Activated CD8-positive, alpha-beta memory T cell treated with anti-CD3 and anti-CD28 coated beads, Interleukin-2, amount 50 U/mL, for 1 hour (primary cell): ENCODE measurements around the gene TRIP13.
A peak's percentile ranks its signal among the peaks of the same experiment; 100 is the strongest.

Source experiments
- DNase-seq: peaks from one replicate; pipeline ENCODE4 v3.0.0-alpha.2; 2020; ENCODE audit errors: extremely low read depth

The TRIP13 gene

DNA sequence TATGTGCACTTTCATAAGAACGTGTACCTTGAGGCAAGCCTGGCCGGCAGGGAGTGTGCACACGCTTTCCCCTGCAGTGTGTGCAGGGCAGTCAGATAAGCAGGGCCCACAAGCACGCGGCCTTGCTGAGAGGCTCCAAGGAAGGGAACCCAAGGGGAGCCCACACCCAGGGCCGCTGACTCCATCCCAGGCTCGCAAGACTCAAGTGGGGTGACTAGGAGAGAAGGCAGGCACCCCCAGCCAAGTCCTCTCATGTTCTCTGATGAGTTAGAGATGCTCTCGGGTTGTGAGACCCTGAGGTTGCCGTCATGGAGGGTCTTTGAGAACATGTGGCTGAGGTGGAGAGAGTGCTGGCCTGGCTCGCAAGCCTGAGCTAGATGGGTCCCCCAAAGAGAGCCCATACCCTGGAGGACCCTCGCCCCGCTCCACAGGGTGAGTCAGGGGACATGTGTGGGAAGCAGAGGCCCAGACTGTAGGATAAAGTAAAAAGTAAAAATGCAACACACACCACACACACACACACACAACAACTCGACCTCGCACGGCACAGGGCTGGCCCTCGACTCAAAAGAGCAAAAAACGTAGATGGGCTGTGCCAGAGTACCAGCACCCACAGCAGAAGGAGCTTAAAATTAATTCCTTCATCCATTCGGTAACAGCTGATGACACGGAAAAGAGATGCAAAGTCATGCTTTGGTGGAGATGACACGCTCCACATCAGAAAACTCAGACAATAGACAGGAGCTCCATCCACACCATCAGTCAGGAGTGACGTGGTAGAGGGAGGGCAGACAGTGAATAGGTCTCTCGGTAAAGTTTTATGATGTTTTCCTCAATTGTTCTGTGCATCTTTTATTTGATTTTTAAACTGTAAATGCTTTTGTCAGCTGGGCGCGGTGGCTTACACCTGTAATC, 61.1 kb downstream of the TRIP13 start:
- no peak for DNase-seq

DNA sequence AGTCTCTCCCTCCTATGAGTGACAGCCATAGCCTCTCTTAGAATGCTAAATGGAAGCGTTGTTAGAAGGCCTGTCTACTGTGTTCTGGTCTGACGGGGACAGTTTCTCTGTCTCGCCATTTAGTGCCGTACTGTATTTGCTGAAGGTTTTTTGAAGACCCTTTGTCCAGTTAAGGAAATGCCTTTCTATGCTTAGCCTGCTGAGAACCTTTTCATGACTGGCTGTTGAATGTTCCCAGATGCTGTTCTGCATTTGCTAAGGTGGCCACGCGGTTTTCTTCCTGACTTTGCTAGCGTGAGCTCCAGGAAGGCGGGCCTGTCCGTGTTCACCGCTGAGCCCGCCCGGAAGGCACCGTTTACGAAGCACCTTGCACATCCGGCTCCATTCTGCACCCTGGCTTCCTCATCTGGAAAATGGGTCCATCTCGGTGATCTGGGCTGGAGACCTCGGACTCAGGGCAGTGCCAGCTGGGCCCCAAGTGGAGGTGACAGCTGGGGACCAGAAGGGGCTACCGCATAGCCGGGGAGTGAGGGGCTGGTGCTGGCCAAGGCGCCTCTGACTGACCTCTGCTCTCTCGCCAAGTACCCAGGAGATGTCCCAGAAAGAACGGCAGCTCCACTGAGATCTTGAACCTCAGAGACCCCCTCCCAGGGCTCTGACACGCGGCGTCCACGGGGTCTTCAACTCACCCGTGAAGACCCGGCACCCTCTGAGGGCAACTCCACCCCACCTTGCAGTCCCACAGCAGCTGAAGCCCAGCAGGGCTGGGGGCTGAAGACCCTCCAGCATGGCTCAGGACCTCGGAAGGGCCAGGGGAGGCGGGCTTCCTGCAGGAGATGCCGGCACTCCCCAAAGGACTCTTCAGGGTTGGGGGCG, 63.4 kb downstream of the TRIP13 start:
- DNase-seq: no peak

DNA sequence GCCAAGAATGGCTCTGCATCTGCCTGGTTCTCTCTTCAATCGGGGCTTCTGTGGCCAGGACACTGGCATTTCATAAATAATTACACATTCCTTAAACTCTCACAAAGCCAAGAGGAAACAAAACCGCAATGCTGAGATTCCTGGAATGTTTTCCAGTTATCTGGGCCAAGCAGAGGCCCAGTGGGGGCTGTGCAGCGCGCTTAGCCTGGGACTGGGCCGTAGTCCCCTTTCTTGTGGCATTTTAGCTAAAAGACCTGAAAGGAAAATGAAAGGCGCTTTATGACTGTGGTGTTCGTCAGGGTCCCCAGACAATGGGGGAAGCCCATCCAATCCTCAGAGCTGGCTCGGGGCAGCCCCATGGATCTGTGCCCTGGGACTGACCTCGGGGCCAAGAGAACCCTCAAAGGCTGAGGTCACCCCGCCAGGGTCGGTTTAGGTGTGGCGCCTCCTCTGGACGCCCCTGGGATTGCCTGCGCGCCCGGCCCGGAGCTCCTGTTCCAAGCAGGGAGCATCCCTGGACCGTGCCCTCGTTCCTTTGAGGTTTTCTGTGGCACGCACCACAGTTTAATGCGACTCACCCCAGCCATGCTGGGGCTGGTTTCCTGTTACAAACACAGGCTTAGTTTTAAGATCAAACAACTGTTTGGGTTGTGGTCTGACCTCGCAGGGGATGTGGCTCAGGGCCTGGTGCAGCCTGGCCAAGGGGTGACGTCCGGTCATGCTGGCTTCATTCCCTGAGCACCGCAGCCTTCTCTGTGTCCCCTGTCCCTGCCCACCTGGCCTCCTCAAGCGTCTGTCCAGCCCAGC, 64.5 kb downstream of the TRIP13 start:
- DNase-seq: no peak

DNA sequence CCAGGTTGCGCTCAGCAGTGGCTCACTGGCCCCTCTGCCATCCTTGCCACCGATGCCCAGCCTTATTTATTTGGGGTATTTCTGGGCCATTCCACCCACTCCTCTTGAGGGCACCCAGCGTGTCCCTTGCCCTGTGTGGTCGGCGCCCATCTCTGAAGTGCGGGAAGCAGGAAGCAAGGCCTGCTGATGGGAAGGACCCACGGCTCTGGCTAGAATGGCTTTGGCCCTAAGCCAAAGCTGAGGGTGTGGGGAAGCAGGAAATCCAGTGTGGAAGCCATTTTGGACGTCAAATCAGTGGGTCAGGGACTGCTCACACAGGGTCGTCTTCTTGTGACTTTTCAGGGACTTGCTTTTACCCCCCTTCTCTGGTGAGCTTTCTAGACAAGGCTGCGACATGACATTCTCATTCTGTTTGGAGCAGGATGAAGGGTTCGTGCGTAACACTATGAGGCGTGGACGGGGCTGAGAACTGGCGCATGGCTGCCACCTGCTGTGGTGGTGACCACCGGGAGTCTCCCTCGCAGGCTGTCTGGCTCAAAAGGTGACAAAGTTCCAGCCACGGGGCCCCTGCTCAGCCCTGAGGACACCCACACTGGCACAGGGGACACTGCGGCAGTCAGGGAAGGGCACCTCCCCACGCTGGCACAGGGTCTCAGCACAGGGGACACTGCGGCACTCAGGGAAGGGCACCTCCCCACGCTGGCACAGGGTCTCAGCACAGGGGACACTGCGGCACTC, 65.2 kb downstream of the TRIP13 start:
- no peak for DNase-seq

DNA sequence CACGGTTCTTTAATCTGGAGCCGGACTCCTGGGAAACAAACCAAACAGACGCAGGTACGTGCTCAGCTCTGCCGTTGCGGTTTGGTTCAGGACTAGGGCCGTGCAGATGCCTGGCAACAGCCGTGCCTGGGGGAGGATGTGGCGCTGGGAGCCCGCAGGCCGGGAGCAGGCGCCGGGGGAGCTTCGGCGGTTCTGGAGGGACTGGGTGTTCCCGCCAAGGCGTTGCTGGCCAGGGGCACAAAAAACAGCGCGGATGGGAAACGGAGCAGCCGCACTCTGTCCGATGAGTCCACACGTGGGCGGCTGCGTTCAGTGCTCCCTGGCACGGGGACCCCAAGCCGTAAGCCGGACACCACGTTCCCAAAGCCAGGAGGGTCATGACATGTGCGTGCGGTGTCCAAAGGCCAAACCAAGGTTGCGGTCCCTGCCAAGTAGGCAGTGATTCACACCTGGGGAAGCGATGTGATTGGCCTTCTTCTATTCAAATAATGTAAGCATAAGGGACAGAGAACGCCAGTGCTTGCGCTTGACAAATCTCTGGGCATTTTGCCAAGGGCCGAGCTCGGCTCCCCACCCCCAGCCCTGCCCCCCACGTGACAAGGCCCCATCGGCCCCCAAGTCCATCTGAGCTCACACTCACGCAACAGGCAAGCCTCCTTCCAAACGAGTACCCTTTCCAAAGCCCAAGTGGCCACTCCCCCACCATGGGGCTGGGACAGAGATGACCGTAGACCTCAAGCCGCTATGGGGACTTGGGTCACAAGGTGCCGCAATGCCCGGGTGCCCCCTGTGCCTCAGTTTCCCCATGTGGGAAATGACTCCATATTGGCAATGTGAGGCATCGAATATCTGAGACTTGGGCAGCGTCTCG, 66.3 kb downstream of the TRIP13 start:
- no peak for DNase-seq

DNA sequence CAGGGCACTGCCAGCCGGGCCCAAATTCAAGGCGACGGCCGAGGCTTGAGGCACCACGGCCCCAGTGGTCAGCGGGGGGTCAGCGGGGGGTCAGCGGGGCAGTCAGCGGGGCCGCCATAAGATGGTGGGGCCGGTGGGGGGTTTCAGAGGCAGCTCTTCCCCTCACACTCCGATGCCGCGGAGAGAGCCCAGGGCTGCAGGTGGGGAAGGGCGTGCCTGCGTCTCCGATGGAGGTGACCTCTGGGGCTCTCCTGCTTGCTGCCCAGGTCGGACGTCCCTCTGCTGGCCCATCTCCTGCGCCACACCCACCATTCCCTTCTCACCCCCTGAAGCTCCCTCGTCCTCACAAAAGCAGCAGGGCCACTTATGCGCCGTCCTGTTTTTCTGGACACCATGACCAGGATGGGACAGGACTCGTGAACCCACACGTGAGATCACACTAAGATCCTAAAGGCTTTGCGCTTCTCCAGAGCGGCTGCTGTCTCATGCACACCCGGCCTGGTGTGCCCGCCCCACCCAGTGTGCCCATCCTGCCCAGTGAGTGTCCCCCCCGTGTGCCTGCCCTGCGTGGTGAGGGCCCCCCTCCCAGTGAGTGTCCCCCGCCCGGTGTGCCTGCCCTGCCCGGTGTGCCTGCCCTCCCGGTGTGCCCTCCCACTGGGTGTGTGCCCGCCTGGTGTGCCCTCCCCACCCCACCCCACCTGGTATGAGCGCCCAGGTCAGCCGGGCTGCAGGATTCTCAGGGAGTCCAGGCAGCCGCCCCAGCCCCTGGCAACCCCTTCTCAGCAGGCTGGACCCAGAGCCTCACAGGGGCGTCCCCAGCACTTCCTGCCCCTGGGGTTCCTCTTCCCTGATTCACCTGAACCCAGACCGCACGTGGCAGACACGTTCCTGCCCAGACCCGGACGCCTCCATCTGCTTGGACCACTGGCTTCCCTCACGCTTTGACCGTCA, 67.2 kb downstream of the TRIP13 start:
- no peak for DNase-seq

DNA sequence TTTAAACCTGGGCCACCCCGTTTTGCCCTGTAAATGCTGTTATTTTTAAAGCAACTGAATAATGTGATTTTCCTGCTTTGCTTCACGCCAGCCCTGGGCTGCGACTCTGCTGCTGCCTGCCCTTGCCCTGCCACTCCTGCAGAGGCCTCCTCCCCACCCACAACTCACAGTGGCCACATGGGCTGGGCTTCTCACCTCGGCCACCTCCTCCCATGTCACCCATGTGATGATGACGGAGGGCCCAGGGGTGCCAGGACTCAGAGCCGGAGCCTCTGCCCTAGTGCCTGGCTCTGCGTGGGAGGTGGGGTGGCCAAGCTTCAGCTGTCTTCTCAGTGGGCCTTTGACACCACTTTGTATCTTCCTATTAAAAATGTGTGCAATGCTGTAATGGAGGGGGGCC, 67.9 kb downstream of the TRIP13 start:
- DNase-seq: no peak

DNA sequence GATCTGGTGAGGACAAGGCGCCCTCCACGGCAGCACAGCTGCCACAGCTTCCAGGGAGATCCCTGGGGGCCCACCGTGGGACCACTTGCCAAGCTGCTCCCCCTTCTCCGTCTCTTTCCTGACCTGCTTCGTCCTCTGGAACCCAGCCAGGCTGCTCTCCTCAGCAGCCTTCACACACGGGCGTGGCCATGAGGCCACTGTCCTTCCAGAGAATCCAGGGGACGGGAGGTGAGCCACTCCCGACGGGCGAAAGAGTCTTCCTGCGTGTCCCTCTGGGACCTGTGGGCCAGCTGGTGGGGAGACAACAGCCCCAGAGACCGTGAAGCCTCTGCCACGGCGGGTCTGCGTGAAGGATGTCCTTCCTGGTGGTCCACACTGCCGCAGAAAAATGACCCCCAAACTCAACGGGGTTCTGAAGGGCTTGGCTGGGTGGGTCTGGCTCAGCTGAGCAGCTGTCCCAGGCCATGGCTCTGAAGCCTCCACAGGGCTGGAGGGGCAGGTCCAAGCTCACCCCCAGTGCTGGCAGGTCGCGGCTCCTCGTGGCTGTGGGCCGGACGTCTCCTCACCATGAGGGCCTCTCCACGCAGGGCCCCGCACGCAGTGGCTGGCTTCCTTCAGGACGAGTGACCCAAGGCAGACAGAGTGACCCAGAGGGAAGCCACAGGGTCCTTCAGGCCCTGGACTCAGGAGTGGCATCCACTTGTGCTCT, 68.5 kb downstream of the TRIP13 start:
- no peak for DNase-seq

DNA sequence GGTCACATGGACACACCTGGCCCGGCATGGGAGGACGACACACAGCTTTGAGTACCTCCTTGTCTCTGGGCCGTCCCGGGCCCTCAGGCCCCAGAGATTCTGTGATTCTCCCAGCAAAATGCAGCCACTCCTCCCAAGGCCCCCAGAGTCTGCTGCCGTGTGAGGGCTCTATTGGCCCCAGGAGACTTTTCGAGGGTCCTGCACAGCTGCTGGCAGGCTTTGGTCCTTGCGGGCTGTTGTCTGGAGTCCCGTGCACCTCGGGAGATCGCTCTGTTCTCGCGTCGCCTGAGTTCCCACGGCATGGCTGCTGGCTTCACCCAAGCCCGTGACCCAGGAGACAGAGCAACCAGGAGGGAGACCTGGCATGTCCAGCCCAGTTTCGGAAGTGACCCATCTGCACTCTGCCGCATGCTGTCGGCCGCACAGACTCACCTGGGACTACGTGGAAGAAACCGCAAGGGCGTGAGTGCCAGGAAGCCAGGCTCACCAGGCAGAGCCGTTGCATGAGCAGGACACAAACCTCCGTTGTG, 69.1 kb downstream of the TRIP13 start:
- DNase-seq: no peak

DNA sequence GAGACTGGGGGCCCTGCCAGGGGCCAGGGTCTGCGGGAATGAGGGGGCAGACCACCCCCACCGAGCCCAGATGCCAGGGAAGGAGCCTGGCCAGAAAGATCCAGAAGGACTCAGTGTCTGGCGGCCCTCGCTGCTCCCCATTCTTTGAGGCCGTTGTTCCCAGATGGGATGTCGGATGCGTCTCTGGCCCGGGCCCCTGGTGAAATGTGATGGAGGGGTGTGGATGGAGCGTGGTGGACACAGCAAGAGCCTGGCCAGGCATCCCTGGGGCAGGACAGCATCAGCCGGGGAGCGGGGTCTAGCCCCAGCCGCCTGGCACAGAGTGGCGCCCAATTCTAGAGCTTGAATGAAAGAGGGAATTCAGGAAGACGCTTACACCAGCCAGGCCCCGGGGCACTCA, 69.7 kb downstream of the TRIP13 start:
- DNase-seq: no peak

DNA sequence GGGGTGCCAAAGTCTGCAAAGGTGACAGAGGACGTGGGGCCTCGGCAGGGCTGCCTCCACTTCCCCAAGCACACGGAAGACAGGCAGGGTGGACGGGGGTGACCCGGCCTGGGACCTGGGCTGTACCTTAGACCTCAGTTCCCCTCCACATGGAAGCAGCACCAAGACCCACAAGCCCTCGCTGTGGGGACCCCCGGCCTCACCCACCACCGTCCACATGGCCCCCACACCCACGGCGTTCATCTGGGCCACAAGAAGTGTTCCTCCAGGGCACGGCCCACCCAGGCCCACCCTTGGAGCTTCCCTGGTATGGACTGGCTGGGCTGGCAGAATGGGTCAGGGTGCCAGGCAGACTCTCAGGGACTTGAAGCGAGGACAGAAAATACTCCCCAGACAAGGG, 70.1 kb downstream of the TRIP13 start:
- DNase-seq: no peak

DNA sequence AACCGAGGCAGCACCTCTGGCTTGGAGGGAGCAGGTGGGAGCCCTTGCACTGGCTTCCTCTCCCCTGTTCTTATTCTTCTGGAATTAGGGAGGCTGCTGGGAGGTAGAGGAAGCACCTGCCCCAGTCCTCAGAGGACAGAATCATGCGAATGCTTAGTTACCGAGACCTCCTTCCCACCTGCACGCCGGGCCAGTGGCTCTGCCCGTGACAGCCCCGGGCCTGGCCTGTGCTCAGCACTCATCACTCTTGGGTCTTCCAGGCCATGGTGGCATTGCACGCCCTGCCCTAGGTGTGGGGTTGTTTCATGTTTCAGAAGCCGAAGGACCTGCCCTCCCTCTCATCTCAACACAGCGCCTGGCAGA, 70.6 kb downstream of the TRIP13 start:
- DNase-seq: no peak

DNA sequence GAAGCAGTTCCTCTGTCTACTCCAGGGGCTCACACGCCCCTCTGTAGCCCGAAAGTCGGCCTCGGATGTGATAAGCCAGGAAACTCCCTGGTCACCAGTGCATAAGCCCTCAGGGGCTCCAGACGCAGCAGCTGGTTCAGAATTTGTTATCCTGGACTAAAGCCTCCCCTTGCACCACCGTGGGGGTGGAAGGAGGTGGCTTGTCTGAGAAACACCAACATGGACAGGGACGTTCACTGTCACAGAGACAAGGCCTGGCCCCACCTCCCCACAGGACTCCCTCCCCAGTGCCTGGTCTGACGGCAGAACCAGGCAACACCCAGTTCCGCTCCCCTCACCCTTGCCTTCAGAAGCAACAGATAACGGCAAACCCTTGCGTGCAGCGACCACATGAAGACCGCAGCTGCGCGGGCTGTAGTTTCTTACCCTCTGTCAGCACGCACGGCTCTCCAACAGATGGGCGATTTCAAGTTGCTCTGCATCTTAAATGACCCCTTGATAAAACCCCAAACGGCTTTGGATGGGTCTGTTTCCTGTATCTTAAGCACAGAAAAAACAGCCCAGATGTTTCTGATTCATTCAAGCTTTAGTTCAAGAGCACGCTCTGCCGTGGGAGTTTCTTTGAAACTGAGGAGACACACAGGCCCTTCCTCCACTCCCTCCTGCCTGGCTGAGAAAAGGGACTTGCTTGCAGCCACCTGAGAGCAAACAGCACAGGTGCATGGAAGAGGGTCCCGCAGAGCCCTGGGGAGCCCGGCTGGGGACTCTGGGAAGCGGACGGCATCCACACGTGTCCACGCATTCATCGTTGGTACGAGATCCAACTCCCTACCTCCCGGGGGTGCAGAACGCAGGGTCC, 71.2 kb downstream of the TRIP13 start:
- DNase-seq: peak; percentile 20

DNA sequence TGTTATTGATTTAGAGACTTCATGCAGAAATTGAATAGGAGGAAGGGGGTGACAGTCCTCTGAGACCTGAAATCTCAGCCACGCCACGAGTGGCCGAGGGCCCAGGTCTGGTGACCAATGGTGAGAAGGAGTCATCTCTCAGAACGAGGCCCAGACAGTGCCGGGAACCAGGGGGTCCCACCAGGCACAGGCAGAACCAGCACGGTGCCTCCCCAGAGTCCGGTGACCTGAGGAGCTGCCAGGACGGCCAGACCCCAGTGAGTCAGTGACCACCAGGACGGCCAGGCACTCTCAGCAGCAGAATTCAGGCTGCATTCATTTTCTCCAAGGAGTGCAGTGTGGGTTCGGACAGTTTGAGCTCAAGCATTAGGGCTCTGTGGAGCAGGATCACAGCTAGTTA, 72.1 kb downstream of the TRIP13 start:
- no peak for DNase-seq

DNA sequence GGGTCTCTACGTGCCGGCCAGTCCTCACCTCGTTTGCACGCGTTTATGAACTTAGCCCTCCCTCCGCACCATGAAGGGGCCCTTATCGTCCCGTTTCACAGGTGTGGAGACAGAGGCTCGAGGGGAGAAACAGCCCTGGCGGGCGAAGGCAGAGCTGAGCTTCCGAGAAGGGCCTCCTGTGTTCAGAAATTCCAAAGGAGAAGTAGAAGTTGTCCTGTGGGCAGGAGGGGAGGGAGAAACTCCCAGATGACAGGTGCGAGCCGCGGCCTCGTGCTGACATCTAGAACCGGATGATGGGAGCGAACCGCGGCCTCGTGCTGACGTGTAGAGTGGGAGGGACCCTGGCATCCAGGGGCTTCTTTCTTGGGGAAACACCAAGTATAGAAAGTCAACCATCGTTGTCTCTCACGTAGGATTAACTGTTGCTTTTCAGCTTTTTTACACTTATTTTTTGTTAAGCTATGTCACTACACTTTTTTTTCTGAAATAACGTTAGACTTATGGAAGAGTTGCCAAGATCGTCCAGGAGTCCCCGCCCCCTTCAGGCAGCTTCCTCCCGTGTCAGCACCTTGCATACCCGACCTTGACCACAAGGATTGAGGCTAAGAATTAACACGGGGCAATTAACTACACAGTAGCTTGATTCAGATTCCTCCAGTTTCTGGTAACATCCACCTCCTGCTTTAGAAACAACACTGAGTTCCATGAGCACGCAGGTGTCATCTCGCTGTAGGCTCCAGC, 73.1 kb downstream of the TRIP13 start:
- DNase-seq: no peak

DNA sequence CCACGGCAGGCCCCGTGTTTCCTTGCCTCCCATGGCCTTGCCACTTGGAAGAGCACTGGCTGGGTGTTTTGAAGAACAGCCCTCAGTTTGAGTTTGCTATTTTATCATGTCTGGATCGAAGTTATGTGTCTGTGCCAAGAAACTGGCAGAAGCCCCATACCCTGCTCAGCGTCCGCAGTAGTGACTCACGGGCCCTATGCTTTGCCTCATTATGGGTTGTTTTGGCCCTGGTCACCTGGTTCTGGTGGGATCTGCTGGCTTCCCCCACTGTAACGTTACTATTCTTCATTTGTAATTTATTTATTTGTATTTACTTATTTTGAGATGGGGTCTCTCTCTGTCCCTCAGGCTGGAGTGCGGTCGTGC, 73.6 kb downstream of the TRIP13 start:
- no peak for DNase-seq

DNA sequence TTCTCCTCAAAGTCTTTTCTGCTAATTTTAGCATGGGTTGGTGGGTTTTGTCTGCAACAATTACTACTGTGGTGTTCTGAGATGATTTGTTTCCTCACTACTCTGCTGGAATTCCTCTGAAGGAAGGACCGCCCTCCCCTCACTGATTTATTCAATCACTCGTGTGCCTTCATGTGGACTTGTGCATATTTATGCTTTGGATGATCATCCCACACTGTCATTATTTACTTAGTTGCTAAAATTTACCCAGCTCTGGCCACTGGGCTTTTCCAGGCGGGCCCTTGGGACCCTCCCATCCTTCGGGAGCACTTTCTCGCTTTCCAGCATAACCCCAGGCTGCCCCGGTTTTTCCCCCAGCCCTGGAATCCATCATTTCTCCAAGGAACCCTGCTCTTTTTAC, 74.3 kb downstream of the TRIP13 start:
- DNase-seq: no peak
